Endothelial cell of umbilical vein (primary cell): ENCODE data around the gene SPIRE2. TPM values are rescaled to one million over a fixed set of nuclear protein-coding genes. Genes with fewer than 3 reads are reported as not detected.

Source experiments
- BruUV-seq: library from RNA; stranded (reverse); fragments of 400-500 nt; replicated peaks from 2 replicates; lab custom pipeline; 2021; lab: Mats Ljungman, UMichigan
- CTCF ChIA-PET: fragments of 300-600, 350-600 bp; sonication (Branson Sonifier 250); formaldehyde crosslinking; loops from one replicate; lab custom pipeline; 2021; ENCODE audit warnings: antibody characterized with exemption, inconsistent platforms; lab: Charles Lee
- POLR2A ChIA-PET: fragments of 300-600, 350-600 bp; sonication (Branson Sonifier 250); formaldehyde crosslinking; loops from one replicate; lab custom pipeline; 2021; ENCODE audit warnings: antibody characterized with exemption, inconsistent platforms; lab: Charles Lee
- DNase-seq: peaks from one replicate; pipeline ENCODE4 v3.0.0-alpha.2; 2011; ENCODE audit warnings: low read depth, low spot score
- FAIRE-seq: peaks from 2 replicates; lab custom pipeline; 2011; peaks lifted over from hg19 to GRCh38; lab: Jason Lieb, UNC
- H2AFZ ChIP-seq: 2 replicates; pipeline ENCODE4 v1.6.0; 2012; ENCODE audit warnings: low read depth, low read length, control low read depth, inconsistent platforms
- H3K27ac ChIP-seq: 2 replicates; pipeline ENCODE4 v1.5.1; 2011; ENCODE audit warnings: low read depth, mild to moderate bottlenecking, control low read depth, low read length, moderate library complexity; ENCODE audit not compliant: insufficient read depth
- H3K27me3 ChIP-seq, 2 experiments: 2 replicates each; pipeline versions ENCODE4 v1.6.0 to v1.6.1; 2011; ENCODE audit warnings: low read length in 2 of 2, mixed read lengths in 1 of 2; ENCODE audit not compliant: control insufficient read depth in 2 of 2, insufficient read depth in 2 of 2
- H3K36me3 ChIP-seq, 2 experiments: 2 replicates in 1 of 2; 3 replicates in 1 of 2; pipeline ENCODE4 v1.5.1; 2011; ENCODE audit warnings: low read length in 2 of 2, mild to moderate bottlenecking in 1 of 2, moderate library complexity in 1 of 2; ENCODE audit not compliant: control insufficient read depth in 2 of 2, insufficient read depth in 2 of 2; ENCODE audit errors: extremely low read depth in 1 of 2
- H3K4me1 ChIP-seq: 3 replicates; pipeline ENCODE4 v1.5.1; 2011; ENCODE audit warnings: mild to moderate bottlenecking, low read length; ENCODE audit not compliant: control insufficient read depth, insufficient read depth; ENCODE audit errors: extremely low read depth
- H3K4me2 ChIP-seq: 2 replicates; pipeline ENCODE4 v1.6.1; 2011; ENCODE audit warnings: low read length, control low read depth, mixed read lengths; ENCODE audit not compliant: insufficient read depth
- H3K4me3 ChIP-seq, 3 experiments: fragments of 200-600 bp in 1 of 3; sonication (generic), shearing (Covaris generic) in 1 of 3; replicated peaks in 1 of 3; 2 replicates each; pipeline ENCODE4 v1.5.1; 2011 to 2016; ENCODE audit warnings: control low read depth in 3 of 3, low read length in 3 of 3, mild to moderate bottlenecking in 2 of 3, inconsistent platforms in 1 of 3, low read depth in 1 of 3, moderate library complexity in 1 of 3; ENCODE audit not compliant: insufficient read depth in 1 of 3
- H3K79me2 ChIP-seq: 2 replicates; pipeline ENCODE4 v1.6.0; 2012; ENCODE audit warnings: low read length, inconsistent platforms; ENCODE audit not compliant: control insufficient read depth, insufficient read depth
- H3K9ac ChIP-seq: replicated peaks from 2 replicates; pipeline ENCODE3; 2011; ENCODE audit warnings: low read length, control low read depth; ENCODE audit not compliant: insufficient read depth; ENCODE audit errors: extremely low read depth
- H3K9me1 ChIP-seq: replicated peaks from 3 replicates; pipeline ENCODE4 v1.6.0; 2011; ENCODE audit warnings: mild to moderate bottlenecking, low read length; ENCODE audit not compliant: control insufficient read depth, insufficient read depth; ENCODE audit errors: extremely low read depth
- H3K9me3 ChIP-seq: replicated peaks from 2 replicates; pipeline ENCODE4 v1.5.1; 2012; ENCODE audit warnings: low read length, inconsistent platforms; ENCODE audit not compliant: control insufficient read depth, insufficient read depth
- H4K20me1 ChIP-seq: replicated peaks from 2 replicates; pipeline ENCODE3; 2011; ENCODE audit warnings: mild to moderate bottlenecking, low read length; ENCODE audit not compliant: control insufficient read depth, insufficient read depth; ENCODE audit errors: extremely low read depth
- CTCF ChIP-seq, 2 donors: IDR thresholded peaks; 1 replicate in 1 of 2; 2 replicates in 1 of 2; pipeline ENCODE4 v1.5.1; 2011; ENCODE audit warnings: low read length in 2 of 2, mild to moderate bottlenecking in 2 of 2, moderate library complexity in 2 of 2, control low read depth in 1 of 2, inconsistent platforms in 1 of 2, low read depth in 1 of 2; ENCODE audit not compliant: insufficient read depth in 1 of 2; ENCODE audit errors: extremely low read depth in 1 of 2
- EZH2 ChIP-seq: IDR thresholded peaks from 2 replicates; pipeline ENCODE4 v1.6.1; 2012; ENCODE audit warnings: borderline replicate concordance, low read depth, mild to moderate bottlenecking, moderate library complexity, low read length, inconsistent platforms; ENCODE audit not compliant: severe bottlenecking
- FOS ChIP-seq: IDR thresholded peaks from 2 replicates; pipeline ENCODE4 v1.6.1; 2011; ENCODE audit warnings: mild to moderate bottlenecking, low read length, moderate library complexity, borderline replicate concordance; ENCODE audit not compliant: insufficient read depth
- GATA2 ChIP-seq: IDR thresholded peaks from 2 replicates; pipeline ENCODE4 v1.7.0; 2011; ENCODE audit warnings: low read depth, mild to moderate bottlenecking, moderate library complexity, mixed read lengths, low read length; ENCODE audit not compliant: insufficient read length, insufficient read depth
- JUN ChIP-seq: IDR thresholded peaks from 2 replicates; pipeline ENCODE4 v1.6.1; 2011; ENCODE audit warnings: borderline replicate concordance, low read depth; ENCODE audit not compliant: insufficient read length, insufficient read depth
- MAX ChIP-seq: IDR thresholded peaks from 2 replicates; pipeline ENCODE4 v1.6.1; 2011; ENCODE audit not compliant: insufficient read depth, insufficient read length
- MYC ChIP-seq: IDR thresholded peaks from one replicate; pipeline ENCODE4 v1.6.1; 2011; ENCODE audit warnings: mild to moderate bottlenecking, low read depth, low read length
- POLR2A ChIP-seq: IDR thresholded peaks from 2 replicates; pipeline ENCODE4 v1.6.1; 2012; ENCODE audit warnings: low read depth, mild to moderate bottlenecking, control low read depth, low read length
- POLR2AphosphoS5 ChIP-seq: IDR thresholded peaks from 2 replicates; pipeline ENCODE4 v1.6.1; 2012; ENCODE audit warnings: low read depth, mild to moderate bottlenecking, control low read depth, low read length, moderate library complexity; ENCODE audit not compliant: insufficient read depth
- dilution Hi-C: fragments of 300-500 bp; cut with MboI; formaldehyde crosslinking; loops from one replicate; pipeline ENCODE4 v1.15.0; 2019; ENCODE audit warnings: low sequenced_read_pairs; ENCODE audit not compliant: extremely low pct_ligation_motif_present
- intact Hi-C: fragments of 100-400 bp; cut with micrococcal nuclease; formaldehyde crosslinking; loops from one replicate; pipeline ENCODE4 v1.10.0; 2022
- polyA plus RNA-seq, 4 experiments: library from polyadenylated mRNA; depleted of rRNA in 3 of 4; stranded (reverse) in 3 of 4; unstranded in 1 of 4; fragments of >200 nt; gene quantifications; 2 replicates each; pipeline versions ENCODE4 v1.2.1 to v1.2.3, GENCODE V29; 2011 to 2012; ENCODE audit warnings: missing spikeins in 1 of 4
- total RNA-seq: library from RNA; stranded (reverse); gene quantifications from 2 replicates; pipeline ENCODE4 v1.2.3, GENCODE V29; 2021

SPIRE2 gene
- total and polyA plus RNA-seq, 2 donors (not counting 3 experiments of a cell fraction or from before 2014, with no cell fraction given) = 1.2 to 3.1 TPM

- intact Hi-C loops = no loop called here
- POLR2A ChIA-PET = no interaction called here
- FAIRE-seq = no peak
Observed at GRCh38 chr16:89829630-89830437, 1.6 kb downstream of the SPIRE2 start.

More at GRCh38 chr16:89829630-89830437, 1.6 kb downstream of the SPIRE2 start:
- H3K4me1 ChIP-seq = peaks cover 9% of the 10 kb centered on the region
- H3K79me2 ChIP-seq = no peaks in the 10 kb centered on the region
- H3K36me3 ChIP-seq = no peaks in the 10 kb centered on the region
- no peaks in the 10 kb centered on the region for H3K9me1 ChIP-seq
- H3K4me2 ChIP-seq = no peak overlapping the region
- H3K27me3 ChIP-seq = no peaks in the 10 kb centered on the region
- H3K4me3 ChIP-seq = no peak overlapping the region
- no peak for DNase-seq
- no peak for TF ChIP-seq GATA2
- no peak for TF ChIP-seq CTCF (IDR thresholded peaks at IDR 0.05; ENCODE audit: extremely low read depth in 1 of 2, insufficient read depth in 1 of 2, low read depth in 1 of 2, low read length in 2 of 2)
- no peak for TF ChIP-seq POLR2A
- TF ChIP-seq FOS = no peak
- TF ChIP-seq EZH2 = no peak
- no peak for TF ChIP-seq POLR2AphosphoS5
- TF ChIP-seq MYC = no peak
- no peak for TF ChIP-seq JUN
- no peak for TF ChIP-seq MAX
- no peak overlapping the region for H3K27ac ChIP-seq
- no peaks in the 10 kb centered on the region for H4K20me1 ChIP-seq
- no peak overlapping the region for H3K9ac ChIP-seq
- CTCF ChIA-PET = interaction anchor here (1.1 to 3.0 kb wide), 3 partner anchors 8 to 124 kb away, joined by 3 to 17 read pairs (median 3); no protein-coding TSS in a partner anchor
- no peaks in the 10 kb centered on the region for H3K9me3 ChIP-seq
- BruUV-seq = no TSS peak
- dilution Hi-C loops = no loop called here
- H2AFZ ChIP-seq = no peak overlapping the region
